ENCODE measurements around the gene C3orf33. TPM values are rescaled to one million over a fixed set of nuclear protein-coding genes. Genes with fewer than 3 reads are reported as not detected.

Gene C3orf33
- total and polyA plus RNA-seq, 2 of the 13 experiments (the other 11 are each of a cell fraction or from before 2014, with no cell fraction given), result 9.2 to 12.6 TPM

- TF ChIP-seq, protein P1, sequence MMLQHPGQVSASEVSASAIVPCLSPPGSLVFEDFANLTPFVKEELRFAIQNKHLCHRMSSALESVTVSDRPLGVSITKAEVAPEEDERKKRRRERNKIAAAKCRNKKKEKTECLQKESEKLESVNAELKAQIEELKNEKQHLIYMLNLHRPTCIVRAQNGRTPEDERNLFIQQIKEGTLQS (CRISPR knock-in tag; IDR thresholded peaks at IDR 0.05), result no peak
- TF ChIP-seq ASH2L (IDR thresholded peaks at IDR 0.05; ENCODE audit: insufficient read length, low read depth, low read length) (peak; percentile 55), SP140L (CRISPR knock-in tag; IDR thresholded peaks at IDR 0.05; ENCODE audit: borderline replicate concordance) (no peak), SNAI1 (CRISPR knock-in tag; IDR thresholded peaks at IDR 0.05; ENCODE audit: borderline replicate concordance) (no peak), ZNF383 (CRISPR knock-in tag; IDR thresholded peaks at IDR 0.05; ENCODE audit: borderline replicate concordance) (no peak), KLF6 (CRISPR knock-in tag; IDR thresholded peaks at IDR 0.05) (no peak), CC2D1A (CRISPR knock-in tag; IDR thresholded peaks at IDR 0.05) (no peak), FOSL2 (CRISPR knock-in tag; IDR thresholded peaks at IDR 0.05) (peak; percentile 56), SAP130 (CRISPR knock-in tag; IDR thresholded peaks at IDR 0.05; ENCODE audit: low read depth) (peak; percentile 53), ZBTB44 (CRISPR knock-in tag; IDR thresholded peaks at IDR 0.05) (no peak), HNRNPK (IDR thresholded peaks at IDR 0.05; ENCODE audit: low read depth, low read length, poor library complexity, severe bottlenecking) (no peak), DNMT1 (CRISPR knock-in tag; IDR thresholded peaks at IDR 0.05) (no peak), ARID5B (CRISPR knock-in tag; IDR thresholded peaks at IDR 0.05) (0 out of 2 replicates have a peak, but pooled peaks have one; percentile 42), XRCC5 (optimal IDR thresholded peaks at IDR 0.05; ENCODE audit: low read length) (no peak), RBFOX2 (IDR thresholded peaks at IDR 0.05; ENCODE audit: low read depth, low read length) (no peak), ZBTB37 (CRISPR knock-in tag; IDR thresholded peaks at IDR 0.05) (no peak), DMAP1 (CRISPR knock-in tag; IDR thresholded peaks at IDR 0.05) (no peak), TCF12 (IDR thresholded peaks at IDR 0.05) (no peak), TCF12 (CRISPR knock-in tag; IDR thresholded peaks at IDR 0.05) (no peak), KLF15 (CRISPR knock-in tag; IDR thresholded peaks at IDR 0.05; ENCODE audit: borderline replicate concordance) (no peak)
- TF ChIP-seq, protein P2, sequence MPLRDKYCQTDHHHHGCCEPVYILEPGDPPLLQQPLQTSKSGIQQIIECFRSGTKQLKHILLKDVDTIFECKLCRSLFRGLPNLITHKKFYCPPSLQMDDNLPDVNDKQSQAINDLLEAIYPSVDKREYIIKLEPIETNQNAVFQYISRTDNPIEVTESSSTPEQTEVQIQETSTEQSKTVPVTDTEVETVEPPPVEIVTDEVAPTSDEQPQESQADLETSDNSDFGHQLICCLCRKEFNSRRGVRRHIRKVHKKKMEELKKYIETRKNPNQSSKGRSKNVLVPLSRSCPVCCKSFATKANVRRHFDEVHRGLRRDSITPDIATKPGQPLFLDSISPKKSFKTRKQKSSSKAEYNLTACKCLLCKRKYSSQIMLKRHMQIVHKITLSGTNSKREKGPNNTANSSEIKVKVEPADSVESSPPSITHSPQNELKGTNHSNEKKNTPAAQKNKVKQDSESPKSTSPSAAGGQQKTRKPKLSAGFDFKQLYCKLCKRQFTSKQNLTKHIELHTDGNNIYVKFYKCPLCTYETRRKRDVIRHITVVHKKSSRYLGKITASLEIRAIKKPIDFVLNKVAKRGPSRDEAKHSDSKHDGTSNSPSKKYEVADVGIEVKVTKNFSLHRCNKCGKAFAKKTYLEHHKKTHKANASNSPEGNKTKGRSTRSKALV (CRISPR knock-in tag; IDR thresholded peaks at IDR 0.05), result no peak
Observed at GRCh38 chr3:155748611-155749365, 57.3 kb downstream of the C3orf33 start (continued).

Measured in HepG2 (cell line).